Activated CD8-positive, alpha-beta memory T cell treated with anti-CD3 and anti-CD28 coated beads, Interleukin-2, amount 50 U/mL, for 4 hours (primary cell): ENCODE measurements around the gene TMEM182.

Experiments used
- DNase-seq: peaks from one replicate; pipeline ENCODE4 v3.0.0-alpha.2; 2020

Gene TMEM182, protein sequence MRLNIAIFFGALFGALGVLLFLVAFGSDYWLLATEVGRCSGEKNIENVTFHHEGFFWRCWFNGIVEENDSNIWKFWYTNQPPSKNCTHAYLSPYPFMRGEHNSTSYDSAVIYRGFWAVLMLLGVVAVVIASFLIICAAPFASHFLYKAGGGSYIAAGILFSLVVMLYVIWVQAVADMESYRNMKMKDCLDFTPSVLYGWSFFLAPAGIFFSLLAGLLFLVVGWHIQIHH

DNA sequence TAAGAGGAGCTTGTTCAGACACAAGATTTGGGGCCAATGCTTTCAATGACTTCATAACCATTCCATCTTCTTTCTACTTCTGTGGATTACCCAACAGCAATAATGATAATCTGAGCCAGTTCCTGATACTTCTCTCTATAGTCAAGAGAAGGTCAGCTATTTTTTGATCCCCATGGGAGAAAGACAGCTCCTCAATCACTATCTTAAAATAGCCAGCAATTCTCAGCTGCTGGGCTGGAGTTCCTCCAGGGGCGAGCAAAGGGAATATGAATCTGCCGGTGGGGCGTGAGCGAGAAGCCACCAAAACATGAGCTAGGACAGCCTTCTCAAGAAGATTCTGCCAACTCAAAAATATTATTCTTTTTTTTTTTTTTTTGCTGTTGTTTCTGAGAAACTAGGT, at the start of gene TMEM182:
TMEM182 (plus strand) TSS at position 269 of the 400 bp plus-strand sequence. CDS start 187 bp downstream, outside the sequence.
- no peak for DNase-seq

DNA sequence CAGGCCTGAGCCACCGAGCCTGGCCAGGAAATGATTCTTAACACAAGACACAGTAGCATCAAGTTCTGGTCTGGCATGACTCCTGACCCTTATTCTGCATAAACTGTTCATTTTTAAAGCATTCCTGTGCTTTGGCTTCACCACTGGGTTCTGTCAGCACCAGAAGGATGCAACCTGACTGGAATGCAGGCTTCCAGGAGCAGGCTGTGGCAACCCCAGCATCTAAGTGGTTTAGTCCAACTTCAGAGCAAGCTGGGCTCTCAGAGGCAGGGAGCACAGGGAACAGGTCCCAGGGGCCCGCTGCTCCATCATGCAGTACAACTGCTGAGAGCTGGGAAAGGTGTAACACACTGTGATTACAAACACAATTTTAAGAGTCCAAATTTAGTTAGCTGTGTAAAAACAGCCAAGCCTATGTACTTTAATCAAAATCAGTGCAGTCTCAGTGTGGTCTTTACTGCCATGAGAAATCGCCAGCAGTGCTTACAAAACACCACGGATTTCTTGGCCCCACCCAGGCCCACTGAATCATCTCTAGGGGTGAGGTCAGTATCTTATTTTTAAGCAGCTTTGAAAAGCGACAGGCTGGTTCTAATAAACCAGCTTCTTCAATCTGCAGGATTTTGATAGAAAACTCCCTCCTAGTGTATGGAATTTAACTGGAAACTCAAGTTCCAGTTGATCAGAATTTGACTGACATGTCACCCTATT, 44.4 kb upstream of the TMEM182 start:
- DNase-seq: no peak

DNA sequence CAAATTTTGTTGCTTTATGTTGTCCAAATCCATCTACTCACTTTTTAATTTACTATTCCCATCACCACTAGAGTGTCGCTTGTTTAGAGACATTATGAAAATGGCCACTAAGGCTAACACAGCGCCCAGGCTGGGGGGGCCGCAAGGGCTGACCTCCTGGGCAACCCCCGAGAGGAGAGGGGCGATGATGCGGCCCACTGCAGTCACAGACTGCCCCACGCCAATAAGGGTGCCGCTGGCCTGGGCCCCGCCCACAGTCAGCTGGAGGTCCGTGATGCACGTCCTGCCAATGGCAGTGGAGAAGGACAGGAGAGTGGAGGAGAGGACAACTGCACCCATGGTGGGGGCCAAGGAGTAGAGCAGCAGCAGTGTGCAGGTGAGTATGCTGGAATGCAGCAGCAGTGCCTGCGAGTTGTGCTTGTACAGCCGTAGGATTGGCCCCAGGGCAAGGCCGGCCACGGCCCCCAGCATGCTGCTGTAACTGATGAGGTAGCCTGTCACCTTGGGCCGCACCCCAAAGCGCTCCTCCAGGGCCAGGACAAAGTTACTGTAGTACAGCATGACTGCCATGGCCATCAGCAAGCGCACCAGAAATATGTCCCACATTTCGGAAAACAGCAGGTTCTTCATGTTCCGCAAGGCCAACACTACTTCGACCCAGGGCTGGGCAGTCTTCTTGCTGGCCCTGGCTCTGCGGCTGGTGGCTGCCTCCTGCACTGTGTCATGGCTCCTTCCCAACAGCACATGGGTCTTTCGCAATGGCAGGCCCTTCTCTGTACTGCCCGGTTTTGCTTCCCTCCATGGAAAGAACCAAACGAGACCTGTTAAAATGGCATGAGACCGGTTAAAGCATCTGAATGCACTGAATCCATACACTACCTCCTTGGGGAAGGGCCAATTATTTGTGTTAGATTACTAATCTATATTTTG, 43.2 kb upstream of the TMEM182 start:
- no peak for DNase-seq

DNA sequence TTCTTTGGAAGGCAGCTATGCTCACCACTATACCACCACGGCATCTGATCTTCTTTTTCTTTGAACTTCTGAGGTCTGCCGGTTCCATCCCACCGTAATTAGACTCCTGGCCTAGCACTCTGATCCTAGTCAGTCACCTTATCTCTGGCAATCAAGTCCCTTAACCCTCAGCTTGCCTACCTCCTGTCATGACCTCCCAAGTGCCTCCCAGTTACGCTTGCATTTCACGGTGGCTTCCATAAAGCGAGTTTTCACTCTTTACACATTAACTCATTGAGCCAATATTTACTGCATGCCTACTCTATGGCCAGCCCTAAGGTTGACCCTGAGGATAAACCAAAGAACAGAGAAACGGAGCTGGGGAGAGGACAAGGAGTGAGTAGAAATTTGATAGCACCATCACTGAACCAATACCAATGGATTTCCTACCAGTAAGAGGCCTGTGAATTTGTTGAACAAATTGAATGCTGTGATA, 37.8 kb upstream of the TMEM182 start:
- no peak for DNase-seq

DNA sequence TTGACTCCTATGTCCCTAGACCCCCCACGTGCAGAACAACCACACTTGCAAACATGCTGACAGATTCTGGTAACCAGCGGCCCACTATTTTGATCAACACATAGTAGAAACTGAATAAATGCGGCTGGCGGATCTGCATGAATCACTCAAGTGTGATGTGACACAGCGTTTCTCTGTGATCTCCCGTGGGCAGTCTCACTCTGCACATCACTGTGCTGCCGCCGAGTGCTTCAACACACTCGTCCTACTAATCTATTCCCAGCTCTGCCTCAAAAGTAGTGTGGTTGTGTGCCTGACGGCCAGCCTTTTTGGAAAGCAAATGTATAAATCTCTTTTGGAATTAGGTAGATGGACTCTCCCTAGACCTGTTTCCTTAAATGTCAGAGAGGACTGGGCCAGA, 37.3 kb upstream of the TMEM182 start:
- no peak for DNase-seq

DNA sequence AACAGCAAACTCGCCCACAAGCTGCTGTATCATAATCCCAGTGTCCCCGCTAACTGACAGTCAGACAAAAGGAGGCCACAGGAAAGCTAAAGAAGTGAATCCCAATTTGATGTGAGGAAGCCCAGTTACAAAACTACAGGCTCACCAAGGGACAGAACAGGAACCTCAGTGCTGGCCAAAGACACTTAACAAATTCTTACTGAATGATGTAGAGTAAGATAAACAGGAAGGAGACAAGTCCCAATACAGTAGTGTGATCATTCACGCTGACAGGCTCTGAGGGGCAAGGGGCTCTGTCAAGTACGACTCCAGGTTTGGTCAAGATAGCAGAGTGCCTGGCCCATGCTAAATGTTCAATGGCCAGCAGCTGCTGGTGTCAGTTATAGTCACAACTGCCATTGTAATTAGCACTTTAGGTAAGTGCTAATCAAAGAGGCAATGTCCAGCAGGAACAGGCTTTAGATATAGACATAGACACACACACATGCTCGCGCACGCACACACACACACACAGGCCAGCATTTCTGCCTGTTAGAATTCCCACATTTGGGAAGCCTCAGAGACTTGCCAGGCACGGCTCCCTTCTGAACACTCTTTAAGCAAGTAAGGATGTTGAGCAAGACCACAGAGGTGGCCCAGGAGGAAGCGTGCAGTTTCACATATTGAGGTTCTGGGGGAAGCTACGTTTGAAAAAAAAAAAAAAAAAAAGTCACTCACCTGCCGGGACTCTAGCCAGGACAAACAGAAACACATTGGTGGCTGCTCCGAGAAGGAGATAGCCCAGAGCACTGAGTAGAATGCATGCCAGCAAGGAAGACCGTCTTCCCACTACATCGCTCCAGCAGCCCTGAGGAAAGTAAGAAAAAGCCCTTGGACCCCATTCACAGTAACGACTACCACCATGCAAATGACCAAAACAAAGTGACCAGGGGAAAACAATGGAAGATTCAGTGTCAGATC, 35.4 kb upstream of the TMEM182 start:
- DNase-seq: no peak

DNA sequence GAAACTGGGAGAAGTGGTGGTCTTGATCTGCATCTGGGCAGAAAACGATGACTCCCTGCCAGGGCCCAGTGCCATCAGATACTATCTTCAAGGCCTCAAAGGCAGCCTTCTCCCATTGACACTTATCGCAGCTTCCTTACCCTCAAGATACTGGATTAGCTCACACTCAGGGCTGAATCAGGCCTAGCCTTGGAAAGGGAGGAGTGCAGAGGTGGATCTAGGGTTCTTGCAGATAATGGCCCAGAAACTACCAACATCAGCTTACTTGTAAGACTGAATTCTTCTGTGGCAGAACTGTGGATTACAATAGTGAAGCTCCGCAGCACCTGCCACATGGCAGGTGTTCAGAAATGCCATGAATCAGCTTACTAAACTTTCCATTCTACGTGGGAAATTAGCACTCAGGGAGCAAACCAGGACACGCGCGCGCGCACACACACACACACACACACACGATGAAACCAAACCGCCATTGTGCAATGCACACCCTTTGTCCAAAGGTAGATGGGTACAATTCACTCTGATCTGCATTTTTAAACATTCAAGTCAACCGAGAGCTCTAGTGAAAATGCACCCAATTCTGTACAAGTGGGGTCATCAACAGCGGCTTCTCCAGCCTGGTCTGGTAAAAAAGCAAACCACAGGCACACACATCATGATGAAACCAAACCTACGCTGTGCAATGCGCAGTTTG, 26.3 kb upstream of the TMEM182 start:
- no peak for DNase-seq

DNA sequence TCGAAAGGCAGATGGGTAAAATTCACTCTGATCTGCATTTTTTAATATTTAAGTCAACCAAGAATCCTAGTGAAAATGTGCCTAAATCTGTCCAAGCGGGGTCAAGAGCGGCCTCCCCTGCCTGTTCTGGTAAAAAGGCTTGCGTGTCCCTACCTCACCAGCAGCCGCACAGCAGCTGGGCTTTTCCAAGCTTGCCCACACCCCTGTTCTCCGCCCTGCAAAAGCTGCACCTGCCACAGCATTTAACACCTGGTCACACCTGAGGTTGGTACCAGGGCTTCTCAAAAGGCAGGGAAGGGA, 25.8 kb upstream of the TMEM182 start:
- no peak for DNase-seq

DNA sequence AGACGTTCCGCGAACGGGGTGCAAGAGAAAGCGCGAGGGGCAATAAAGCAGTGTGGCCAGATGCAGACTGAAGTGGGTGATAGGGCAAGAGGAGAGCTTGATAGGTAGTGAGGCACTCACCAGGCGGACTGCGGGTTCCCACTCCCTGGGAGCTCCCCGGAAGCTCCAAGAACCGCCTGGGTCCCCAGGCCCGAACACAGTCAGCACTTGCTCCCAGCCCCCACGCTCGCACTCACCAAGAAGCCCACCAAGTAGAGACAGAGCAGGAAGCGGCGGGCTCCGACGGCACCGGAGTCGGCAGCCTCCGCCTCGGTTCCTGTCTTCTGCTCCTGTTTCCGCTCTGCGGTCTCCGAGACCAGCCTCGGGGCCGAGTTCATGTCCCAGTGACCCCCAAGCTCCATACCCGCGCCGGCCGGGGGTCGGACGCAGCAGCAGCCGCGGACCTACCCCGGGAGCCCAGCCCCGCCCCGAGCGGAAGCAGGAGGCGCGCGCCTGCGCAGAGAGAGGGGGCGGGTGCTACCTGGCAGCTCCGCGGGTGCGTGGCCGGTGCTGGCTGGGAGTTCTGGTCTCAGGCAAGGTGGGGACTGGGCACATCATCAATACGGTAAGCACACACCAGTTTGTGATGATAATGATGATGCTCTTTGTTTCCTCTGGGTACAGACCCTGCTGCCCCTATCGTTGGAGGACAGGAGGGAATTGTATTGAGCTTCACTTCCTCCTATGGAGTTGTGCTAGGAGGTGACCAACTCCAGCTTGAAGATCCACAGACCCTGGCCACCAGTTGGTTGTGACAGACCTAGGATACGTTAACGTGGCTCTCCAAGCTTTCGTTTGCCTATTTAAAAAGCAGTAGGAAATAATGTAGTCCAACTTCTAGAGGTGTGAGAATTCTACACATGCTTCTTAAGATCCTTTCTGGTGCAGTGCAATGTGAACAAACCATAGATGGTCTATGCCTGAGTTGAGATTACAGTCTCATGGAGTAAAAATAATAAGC, 25.1 kb upstream of the TMEM182 start:
- DNase-seq: peak; percentile 88

DNA sequence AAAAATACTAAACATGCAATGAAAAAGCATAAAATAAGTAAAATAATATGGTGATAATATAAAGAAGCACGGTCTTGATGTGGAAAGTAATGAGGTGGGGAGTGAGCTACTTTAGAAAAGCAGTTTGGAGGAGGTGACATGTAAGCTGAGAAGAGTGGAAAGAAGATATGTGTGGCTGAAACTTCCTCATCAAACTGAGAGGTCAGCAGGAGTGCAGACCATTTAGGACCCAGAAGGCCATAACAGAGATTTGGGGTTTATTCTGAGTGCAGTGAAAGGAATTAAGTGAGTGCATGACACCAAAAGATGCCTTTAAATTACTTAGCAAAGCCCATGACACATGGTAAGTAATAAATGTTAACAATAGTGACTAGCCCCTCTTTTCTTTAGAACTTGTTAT, 24.4 kb upstream of the TMEM182 start:
- DNase-seq: no peak

DNA sequence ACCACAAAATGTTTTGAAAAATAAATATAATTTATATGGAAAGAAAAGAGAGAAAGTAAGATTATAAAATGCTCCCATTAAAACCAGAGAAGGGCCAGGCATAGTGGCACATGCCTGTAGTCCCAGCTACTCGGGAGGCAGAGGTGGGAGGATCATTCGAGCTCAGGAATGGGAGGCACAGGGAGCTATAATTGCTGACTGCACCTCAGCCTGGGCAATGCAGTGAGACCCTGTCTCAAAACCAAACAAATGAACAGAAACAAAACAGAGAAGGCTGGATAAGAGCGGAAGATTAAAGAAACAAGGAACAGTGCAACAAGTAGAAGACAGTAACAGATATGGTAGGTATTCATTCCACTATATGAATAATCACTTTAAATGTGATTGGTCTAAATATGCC, 18.6 kb upstream of the TMEM182 start:
- no peak for DNase-seq

DNA sequence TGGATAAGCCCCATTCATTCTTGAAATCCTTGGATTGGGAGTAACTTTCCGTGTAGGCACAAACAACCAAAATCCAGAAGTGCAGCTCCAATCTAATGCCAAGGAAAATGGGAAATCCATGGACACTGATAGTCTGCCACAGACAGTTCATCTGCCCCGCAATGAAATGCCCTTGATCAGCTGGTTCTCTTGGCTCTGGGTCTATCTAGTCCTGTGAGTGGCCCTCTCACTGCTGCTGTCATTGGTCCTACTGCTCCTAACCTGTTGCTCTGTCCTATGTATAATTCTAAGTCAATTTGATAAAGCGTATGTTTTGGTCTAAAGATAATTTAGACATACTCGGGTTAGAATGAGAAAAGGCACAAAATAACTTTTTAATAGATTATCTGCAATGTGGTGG, 13.7 kb upstream of the TMEM182 start:
- no peak for DNase-seq

DNA sequence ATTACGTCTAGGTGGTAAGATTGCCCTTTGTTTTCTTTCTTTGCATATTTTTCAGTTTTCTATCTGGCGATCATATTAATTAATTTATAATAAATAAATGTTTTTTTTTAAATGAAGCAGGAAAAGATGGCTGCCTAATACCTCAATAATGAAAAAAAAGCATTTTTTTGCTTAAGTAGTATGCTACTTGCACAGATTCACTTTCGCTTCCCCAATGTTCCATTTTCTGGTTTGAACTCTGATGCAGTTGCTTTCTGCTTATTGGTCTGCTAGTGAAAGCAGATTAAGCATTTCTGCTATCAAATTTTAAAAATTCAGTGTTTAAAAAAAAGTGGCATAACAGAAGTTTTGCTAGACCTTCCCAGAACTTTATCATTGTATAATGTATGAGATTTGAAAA, 11.9 kb upstream of the TMEM182 start:
- DNase-seq: no peak

DNA sequence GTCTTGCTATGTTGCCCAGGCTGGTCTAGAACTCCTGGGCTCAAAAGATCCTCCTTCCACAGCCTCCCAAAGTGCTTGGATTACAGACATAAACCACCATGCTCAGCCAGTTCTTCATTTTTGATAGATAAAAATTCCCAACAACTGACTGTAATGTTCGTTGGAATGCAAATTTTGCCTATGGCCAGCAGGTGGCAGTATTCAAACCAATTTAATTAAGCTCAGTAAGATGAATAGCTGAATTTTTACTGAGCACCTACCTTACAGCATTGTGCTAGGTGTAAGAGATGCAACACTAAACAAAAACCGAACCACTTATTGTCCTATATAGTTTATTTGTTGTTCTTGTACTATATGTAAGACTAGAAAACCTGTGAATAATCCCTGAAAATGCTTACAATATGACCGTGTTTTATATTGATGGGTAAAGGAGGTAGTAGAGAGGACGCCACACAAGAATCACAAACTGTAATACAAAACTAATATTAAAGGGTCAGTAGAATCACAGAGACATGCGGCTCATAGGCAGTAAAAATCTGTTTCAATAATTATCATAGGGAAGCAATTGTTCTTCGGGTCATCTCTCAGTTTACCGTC, 8.2 kb upstream of the TMEM182 start:
- DNase-seq: peak; percentile 32

DNA sequence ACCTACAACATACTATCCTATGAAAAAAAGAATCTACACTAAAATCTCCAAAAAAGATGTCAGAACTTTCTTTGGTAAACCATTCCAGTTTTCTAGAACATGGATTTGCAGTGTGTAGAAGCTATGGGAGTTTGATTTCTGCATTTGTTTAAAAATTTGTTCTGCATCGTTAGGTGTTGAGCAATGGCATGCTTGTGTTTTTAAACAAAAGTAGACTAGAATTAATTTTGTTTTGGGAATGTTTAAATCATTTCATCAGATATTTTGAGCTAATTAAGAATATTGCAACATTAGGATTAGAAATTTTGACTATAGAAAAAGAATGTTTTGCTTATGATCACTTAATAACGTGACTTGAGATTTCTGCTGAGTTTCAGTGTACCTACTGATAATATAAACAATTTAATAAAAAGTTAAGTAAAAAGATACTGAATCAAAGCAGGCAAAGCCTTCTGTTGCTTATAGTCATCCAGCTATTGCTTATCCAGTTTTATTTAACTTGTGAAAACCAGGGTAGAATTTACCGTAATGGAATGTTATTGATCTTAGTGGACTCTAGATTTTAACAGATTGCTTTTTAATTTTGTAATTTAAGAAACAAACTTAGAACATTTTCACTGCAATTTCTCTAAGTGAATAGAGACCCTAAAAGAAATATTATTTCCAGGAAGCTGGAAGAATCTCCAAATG, 7.2 kb upstream of the TMEM182 start:
- no peak for DNase-seq

DNA sequence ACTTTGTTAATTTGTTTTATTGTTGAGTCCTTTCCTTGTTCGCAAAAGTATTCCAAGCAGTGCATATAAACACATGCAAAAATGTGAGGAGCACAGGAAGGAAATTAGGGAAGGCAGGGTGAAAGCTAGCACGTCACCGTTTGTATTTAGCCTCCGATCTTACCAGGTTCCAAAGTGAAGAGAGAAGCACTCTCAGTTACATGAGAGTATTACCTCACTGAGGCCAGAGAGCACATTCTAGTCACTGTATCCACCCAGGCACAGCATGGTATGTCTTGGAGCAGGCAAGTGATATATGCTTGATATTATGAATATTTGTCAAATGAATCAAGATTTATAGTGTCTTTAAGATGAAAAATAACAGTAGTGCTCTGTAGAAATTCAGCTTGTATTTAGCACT, 6.5 kb upstream of the TMEM182 start:
- no peak for DNase-seq

DNA sequence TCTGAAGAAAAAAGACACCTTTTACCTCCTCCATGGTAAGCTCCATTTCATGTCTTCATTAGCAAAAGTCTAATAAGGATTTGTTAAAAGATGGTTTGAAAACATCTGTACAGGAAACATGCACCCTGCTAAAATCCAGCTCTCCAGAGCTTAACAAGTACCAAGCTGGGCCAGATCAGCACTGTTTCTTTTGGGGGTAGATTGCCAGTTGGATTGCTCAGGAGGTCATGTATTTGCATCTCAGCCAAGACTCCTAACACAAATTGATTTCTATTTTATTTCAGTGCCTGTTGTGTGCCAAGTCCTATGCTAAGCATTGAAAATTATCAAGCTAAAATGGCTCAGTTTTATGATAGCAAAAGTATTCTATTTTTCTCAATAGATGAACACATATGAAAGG, 3.4 kb upstream of the TMEM182 start:
- no peak for DNase-seq

DNA sequence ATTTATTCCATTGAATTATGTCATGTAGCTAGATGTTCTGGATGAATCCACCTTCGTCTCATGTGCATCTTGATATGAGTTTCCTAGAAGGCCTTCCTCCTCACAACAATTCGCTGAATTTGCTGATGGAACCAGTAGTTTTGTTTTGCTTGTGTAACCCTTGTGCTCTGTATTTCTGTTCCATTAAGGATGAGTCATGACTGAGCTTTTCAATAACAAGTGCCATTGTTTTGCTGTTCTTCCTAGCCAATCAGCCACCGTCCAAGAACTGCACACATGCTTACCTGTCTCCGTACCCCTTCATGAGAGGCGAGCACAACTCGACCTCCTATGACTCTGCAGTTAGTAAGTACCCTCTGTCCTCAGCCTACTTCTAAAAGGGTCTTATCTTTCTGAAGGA, 2.3 kb downstream of the TMEM182 start:
- DNase-seq: no peak

DNA sequence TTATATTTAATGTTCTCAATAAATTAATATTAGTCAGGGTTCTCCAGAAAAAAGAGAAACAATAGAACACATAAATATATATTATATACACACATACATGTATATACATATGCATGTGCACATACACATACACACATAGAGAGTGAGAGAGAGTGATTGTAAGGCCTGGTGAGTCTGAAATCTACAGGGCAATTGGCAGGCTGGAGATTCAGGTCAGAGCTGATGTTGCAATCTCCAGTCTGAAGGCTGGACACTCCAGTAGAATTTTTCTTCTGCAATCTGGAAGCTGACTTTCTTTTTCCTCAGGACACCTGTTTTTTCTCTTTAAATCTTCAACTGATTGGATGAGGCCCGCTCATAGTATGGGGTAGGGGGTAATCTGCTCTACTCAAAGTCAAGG, 3.2 kb downstream of the TMEM182 start:
- DNase-seq: no peak

DNA sequence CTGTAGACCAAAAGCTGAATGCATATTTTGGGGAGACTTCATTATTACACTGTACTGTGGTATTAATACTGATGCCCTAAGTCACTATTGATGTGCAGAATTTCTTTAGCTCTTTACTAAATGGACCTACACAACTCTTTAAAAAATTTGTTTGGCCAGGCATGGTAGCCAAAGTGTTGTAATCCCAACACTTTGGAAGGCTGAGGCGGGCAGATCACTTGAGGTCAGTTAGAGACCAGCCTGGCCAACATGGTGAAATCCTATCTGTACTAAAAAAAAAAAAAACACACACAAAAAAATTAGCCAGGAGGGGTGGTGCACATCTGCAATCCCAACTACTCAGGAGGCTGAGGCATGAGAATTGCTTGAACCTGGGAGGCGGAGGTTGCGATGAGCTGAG, 6.4 kb downstream of the TMEM182 start:
- DNase-seq: no peak
